GM18870 (cell line): ENCODE measurements around the gene DDX23.
A peak's percentile ranks its signal among the peaks of the same experiment; 100 is the strongest.
"Not testable (repeated sequence)": the region's sequence is repeated elsewhere in the genome, so short reads cannot be mapped to it uniquely, and the experiment has no call there.

Experiments
- ATAC-seq: cut with Tn5 transposase; IDR thresholded peaks from one replicate; pipeline ENCODE4 v1.9.1; 2021; ENCODE audit warnings: moderate library complexity; ENCODE audit not compliant: unreplicated experiment

DDX23 gene

GRCh38 chr12:48863291-48863690, 11.3 kb upstream of the DDX23 start:
- no peak for ATAC-seq

GRCh38 chr12:48862760-48863159, 10.8 kb upstream of the DDX23 start:
- ATAC-seq = no peak

- ATAC-seq = no peak
Observed at GRCh38 chr12:48861111-48861510, 9.1 kb upstream of the DDX23 start.

DNA sequence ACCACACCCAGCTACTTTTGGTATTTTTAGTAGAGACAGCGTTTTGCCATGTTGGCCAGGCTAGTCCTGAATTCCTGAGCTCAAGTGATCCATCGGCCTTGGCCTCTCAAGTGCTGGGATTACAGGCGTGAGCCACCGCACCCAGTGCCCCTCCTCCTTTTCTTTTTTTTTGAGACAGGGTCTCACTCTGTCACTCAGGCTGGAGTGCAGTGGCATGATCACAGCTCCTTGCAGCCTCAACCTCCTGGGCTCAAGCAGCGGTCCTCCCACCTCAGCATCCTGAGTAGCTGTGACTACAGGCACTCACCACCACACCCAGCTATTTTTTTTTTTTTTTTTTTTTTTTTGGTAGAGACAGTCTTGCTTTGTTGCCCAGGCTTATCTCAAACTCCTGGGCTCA, 8.3 kb upstream of the DDX23 start:
- ATAC-seq = not testable (repeated sequence)

DNA sequence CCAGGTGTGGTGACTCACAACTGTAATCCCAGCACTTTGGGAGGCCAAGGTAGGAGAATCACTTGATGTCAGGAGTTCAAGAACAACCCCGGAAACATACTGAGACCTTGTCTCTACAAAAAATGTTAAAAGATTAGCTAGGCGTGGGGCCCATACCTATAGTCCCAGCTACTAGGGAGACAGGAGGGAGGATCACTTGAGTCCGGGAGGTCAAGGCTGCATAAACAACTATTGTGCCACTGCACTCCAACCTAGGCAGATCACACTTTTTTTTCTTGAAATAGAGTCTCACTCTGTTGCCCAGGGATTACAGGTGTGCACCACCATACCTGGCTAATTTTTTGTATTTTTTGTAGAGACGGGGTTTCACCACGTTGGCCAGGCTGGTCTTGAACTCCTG, 7.6 kb upstream of the DDX23 start:
- no peak for ATAC-seq

- ATAC-seq = no peak
Observed at GRCh38 chr12:48858043-48858442, 6.1 kb upstream of the DDX23 start.

DNA sequence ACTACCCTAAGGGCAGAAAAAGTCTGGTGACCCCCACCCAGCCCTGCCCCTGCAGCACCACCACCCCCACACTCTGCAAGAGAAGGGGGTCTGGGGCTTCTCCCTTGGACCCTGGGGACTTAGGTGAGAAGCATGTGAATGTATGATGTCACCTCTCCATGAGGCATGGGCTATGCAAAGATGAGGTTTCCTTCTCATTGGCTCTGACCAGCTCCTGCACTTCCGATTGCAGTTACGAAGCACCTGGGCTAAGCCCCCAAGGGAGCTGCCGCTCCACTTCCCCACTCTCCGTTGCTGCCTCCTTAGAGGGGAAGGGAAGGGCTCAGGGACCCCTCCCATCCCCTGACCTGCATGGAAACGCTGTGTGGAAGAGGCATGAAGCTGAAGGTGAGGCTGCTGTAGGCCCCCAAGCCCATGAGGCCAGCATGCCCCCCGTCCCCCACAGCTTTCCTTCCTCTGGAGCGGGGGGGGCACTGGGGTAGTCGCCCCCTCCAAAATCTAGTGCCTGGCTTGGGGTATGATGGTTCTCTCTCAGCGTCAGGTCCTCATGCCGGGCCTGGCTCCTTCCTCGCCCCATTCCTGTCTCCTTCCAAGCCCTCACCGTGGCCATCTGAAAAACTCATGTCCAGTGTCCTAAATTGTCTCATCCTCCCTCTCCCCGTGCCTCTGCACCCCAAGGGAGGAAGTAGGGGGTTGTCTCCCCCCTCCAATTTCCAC, 5.5 kb upstream of the DDX23 start:
- ATAC-seq = no peak

DNA sequence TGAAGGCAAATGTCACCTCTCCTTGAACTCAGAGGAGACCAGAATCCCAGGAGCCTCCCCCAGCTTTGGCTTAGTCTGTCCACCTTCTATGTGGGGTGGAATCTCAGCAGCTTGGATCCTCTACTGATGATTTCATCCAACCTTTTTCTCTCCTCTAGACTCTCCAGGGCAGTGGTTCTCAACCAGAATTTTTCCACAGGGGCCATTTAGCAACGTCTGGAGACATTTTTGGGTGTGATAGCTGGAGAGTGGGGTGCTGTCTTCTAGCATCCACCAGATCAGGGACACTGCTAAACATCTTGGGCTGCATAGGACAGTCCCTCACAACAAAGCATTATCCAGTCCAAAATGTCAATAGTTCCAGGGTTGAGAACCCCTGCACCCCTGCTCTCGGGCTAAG, 4.4 kb upstream of the DDX23 start:
- ATAC-seq = no peak

- ATAC-seq = not testable (repeated sequence)
Observed at GRCh38 chr12:48854932-48855331, 3.0 kb upstream of the DDX23 start.

- ATAC-seq = no peak
Observed at GRCh38 chr12:48854488-48854887, 2.5 kb upstream of the DDX23 start.

- peak; percentile 46 for ATAC-seq
Observed at GRCh38 chr12:48852734-48853688, 1.0 kb upstream of the DDX23 start.

DNA sequence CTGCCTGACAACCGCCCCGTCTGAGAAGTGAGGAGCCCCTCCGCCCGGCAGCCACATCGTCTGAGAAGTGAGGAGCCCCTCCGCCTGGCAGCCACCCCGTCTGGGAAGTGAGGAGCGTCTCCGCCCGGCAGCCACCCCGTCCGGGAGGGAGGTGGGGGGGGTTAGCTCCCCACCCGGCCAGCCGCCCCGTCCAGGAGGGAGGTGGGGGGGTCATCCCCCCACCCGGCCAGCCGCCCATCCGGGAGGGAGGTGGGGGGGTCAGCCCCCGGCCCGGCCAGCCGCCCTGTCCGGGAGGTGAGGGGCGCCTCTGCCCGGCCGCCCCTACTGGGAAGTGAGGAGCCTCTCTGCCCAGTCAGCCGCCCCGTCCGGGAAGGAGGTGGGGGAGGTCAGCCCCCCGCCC, 9.9 kb downstream of the DDX23 start:
- ATAC-seq = not testable (repeated sequence)

GRCh38 chr12:48838048-48838447, 13.9 kb downstream of the DDX23 start:
- no peak for ATAC-seq

GRCh38 chr12:48832321-48833060, 19.5 kb downstream of the DDX23 start:
- ATAC-seq = no peak

GRCh38 chr12:48831257-48831656, 20.7 kb downstream of the DDX23 start:
- ATAC-seq = no peak

- ATAC-seq = no peak
Observed at GRCh38 chr12:48828841-48829575, 23.0 kb downstream of the DDX23 start.

DNA sequence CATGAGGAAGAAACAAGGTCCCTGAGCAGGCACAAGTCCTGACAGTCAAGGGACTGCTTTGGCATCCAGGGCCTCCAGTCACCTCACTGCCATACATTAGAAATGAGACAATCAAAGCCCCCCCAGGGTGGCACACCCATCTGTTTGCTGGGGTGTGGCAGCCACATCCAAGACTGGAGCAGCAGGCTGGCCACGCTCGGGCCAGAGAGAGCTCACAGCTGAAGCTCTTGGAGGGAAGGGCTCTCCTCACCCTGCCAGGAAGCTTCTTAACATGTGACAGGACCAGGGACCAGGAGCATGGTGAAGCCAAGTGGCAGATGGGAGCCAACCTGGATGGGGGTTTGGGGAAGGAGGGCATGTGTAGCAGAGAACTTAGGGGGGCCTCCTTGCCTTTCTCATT, 23.7 kb downstream of the DDX23 start:
- no peak for ATAC-seq

DNA sequence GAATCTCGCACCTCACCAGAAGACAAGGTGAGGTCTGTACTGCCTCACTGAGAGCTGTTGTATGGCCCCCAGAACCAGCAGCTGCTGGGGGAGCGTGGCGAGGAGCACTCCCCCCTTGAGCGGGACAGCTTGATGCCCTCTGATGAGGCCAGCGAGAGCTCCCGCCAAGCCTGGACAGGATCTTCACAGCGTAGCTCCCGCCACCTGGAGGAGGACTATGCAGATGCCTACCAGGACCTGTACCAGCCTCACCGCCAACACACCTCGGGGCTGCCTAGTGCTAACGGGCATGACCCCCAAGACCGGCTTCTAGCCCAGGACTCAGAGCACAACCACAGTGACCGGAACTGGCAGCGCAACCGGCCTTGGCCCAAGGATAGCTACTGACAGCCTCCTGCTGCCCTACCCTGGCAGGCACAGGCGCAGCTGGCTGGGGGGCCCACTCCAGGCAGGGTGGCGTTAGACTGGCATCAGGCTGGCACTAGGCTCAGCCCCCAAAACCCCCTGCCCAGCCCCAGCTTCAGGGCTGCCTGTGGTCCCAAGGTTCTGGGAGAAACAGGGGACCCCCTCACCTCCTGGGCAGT, 24.4 kb downstream of the DDX23 start:
- no peak for ATAC-seq

DNA sequence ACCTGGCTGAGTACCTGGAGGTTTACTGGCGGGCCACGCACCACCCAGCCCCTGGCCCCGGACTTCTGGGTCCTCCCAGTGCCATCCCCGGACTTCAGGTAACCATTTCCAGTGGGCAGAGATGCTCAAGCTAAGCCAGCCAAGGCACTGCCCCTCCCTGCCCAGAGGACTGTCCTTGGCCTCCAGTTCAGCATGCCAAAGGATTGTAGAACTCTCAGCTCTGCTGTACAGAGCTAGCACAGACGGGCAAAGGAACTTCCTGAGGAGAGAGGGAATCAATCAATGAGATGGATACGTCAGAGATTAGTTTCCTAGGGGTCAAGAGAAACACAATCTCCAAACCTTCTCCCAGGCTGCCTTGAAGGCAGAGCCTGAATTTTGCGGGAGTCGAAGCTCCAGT, 24.9 kb downstream of the DDX23 start:
- ATAC-seq = no peak

DNA sequence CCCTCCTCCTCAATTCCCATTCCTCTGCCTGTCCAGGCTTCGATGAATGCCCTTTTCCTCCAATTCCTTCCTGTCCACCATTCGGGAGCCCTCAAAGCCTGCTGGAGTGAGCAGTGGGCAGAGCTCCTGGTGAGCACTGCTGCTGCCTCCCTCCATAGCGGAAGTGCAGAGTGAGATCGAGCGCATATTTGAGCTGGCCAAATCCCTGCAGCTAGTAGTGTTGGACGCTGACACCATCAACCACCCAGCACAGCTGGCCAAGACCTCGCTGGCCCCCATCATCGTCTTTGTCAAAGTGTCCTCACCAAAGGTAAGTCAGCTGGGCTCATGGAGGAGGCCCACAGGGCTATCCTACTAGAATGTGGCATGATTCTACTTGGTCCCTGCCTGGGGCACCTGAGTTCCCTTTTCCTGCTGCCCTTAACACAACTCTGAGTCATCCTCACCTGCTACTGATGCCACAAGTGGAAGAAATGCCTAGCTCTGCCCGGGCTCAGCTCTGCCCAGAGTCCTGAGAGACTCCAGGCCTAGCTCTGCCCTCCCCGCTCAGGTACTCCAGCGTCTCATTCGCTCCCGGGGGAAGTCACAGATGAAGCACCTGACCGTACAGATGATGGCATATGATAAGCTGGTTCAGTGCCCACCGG, 25.6 kb downstream of the DDX23 start:
- ATAC-seq = no peak
